Endothelial cell of umbilical vein (primary cell): Measurements from ENCODE around the gene SIKE1. TPM values are rescaled to one million over a fixed set of nuclear protein-coding genes. Genes with fewer than 3 reads are reported as not detected.

Experiments used
- BruUV-seq: library from RNA; stranded (reverse); fragments of 400-500 nt; replicated peaks from 2 replicates; lab custom pipeline; 2021; lab: Mats Ljungman, UMichigan
- CTCF ChIA-PET: fragments of 300-600, 350-600 bp; sonication (Branson Sonifier 250); formaldehyde crosslinking; loops from one replicate; lab custom pipeline; 2021; ENCODE audit warnings: antibody characterized with exemption, inconsistent platforms; lab: Charles Lee
- POLR2A ChIA-PET: fragments of 300-600, 350-600 bp; sonication (Branson Sonifier 250); formaldehyde crosslinking; loops from one replicate; lab custom pipeline; 2021; ENCODE audit warnings: antibody characterized with exemption, inconsistent platforms; lab: Charles Lee
- DNase-seq: peaks from one replicate; pipeline ENCODE4 v3.0.0-alpha.2; 2011; ENCODE audit warnings: low read depth, low spot score
- FAIRE-seq: peaks from 2 replicates; lab custom pipeline; 2011; peaks lifted over from hg19 to GRCh38; lab: Jason Lieb, UNC
- H2AFZ ChIP-seq: 2 replicates; pipeline ENCODE4 v1.6.0; 2012; ENCODE audit warnings: low read depth, low read length, control low read depth, inconsistent platforms
- H3K27ac ChIP-seq: 2 replicates; pipeline ENCODE4 v1.5.1; 2011; ENCODE audit warnings: low read depth, mild to moderate bottlenecking, control low read depth, low read length, moderate library complexity; ENCODE audit not compliant: insufficient read depth
- H3K27me3 ChIP-seq, 2 experiments: 2 replicates each; pipeline versions ENCODE4 v1.6.0 to v1.6.1; 2011; ENCODE audit warnings: low read length in 2 of 2, mixed read lengths in 1 of 2; ENCODE audit not compliant: control insufficient read depth in 2 of 2, insufficient read depth in 2 of 2
- H3K36me3 ChIP-seq, 2 experiments: 2 replicates in 1 of 2; 3 replicates in 1 of 2; pipeline ENCODE4 v1.5.1; 2011; ENCODE audit warnings: low read length in 2 of 2, mild to moderate bottlenecking in 1 of 2, moderate library complexity in 1 of 2; ENCODE audit not compliant: control insufficient read depth in 2 of 2, insufficient read depth in 2 of 2; ENCODE audit errors: extremely low read depth in 1 of 2
- H3K4me1 ChIP-seq: 3 replicates; pipeline ENCODE4 v1.5.1; 2011; ENCODE audit warnings: mild to moderate bottlenecking, low read length; ENCODE audit not compliant: control insufficient read depth, insufficient read depth; ENCODE audit errors: extremely low read depth
- H3K4me2 ChIP-seq: 2 replicates; pipeline ENCODE4 v1.6.1; 2011; ENCODE audit warnings: low read length, control low read depth, mixed read lengths; ENCODE audit not compliant: insufficient read depth
- H3K4me3 ChIP-seq, 3 experiments: fragments of 200-600 bp in 1 of 3; sonication (generic), shearing (Covaris generic) in 1 of 3; replicated peaks in 1 of 3; 2 replicates each; pipeline ENCODE4 v1.5.1; 2011 to 2016; ENCODE audit warnings: control low read depth in 3 of 3, low read length in 3 of 3, mild to moderate bottlenecking in 2 of 3, inconsistent platforms in 1 of 3, low read depth in 1 of 3, moderate library complexity in 1 of 3; ENCODE audit not compliant: insufficient read depth in 1 of 3
- H3K79me2 ChIP-seq: 2 replicates; pipeline ENCODE4 v1.6.0; 2012; ENCODE audit warnings: low read length, inconsistent platforms; ENCODE audit not compliant: control insufficient read depth, insufficient read depth
- H3K9ac ChIP-seq: replicated peaks from 2 replicates; pipeline ENCODE3; 2011; ENCODE audit warnings: low read length, control low read depth; ENCODE audit not compliant: insufficient read depth; ENCODE audit errors: extremely low read depth
- H3K9me1 ChIP-seq: replicated peaks from 3 replicates; pipeline ENCODE4 v1.6.0; 2011; ENCODE audit warnings: mild to moderate bottlenecking, low read length; ENCODE audit not compliant: control insufficient read depth, insufficient read depth; ENCODE audit errors: extremely low read depth
- H3K9me3 ChIP-seq: replicated peaks from 2 replicates; pipeline ENCODE4 v1.5.1; 2012; ENCODE audit warnings: low read length, inconsistent platforms; ENCODE audit not compliant: control insufficient read depth, insufficient read depth
- H4K20me1 ChIP-seq: replicated peaks from 2 replicates; pipeline ENCODE3; 2011; ENCODE audit warnings: mild to moderate bottlenecking, low read length; ENCODE audit not compliant: control insufficient read depth, insufficient read depth; ENCODE audit errors: extremely low read depth
- CTCF ChIP-seq, 2 donors: IDR thresholded peaks; 1 replicate in 1 of 2; 2 replicates in 1 of 2; pipeline ENCODE4 v1.5.1; 2011; ENCODE audit warnings: low read length in 2 of 2, mild to moderate bottlenecking in 2 of 2, moderate library complexity in 2 of 2, control low read depth in 1 of 2, inconsistent platforms in 1 of 2, low read depth in 1 of 2; ENCODE audit not compliant: insufficient read depth in 1 of 2; ENCODE audit errors: extremely low read depth in 1 of 2
- EZH2 ChIP-seq: IDR thresholded peaks from 2 replicates; pipeline ENCODE4 v1.6.1; 2012; ENCODE audit warnings: borderline replicate concordance, low read depth, mild to moderate bottlenecking, moderate library complexity, low read length, inconsistent platforms; ENCODE audit not compliant: severe bottlenecking
- FOS ChIP-seq: IDR thresholded peaks from 2 replicates; pipeline ENCODE4 v1.6.1; 2011; ENCODE audit warnings: mild to moderate bottlenecking, low read length, moderate library complexity, borderline replicate concordance; ENCODE audit not compliant: insufficient read depth
- GATA2 ChIP-seq: IDR thresholded peaks from 2 replicates; pipeline ENCODE4 v1.7.0; 2011; ENCODE audit warnings: low read depth, mild to moderate bottlenecking, moderate library complexity, mixed read lengths, low read length; ENCODE audit not compliant: insufficient read length, insufficient read depth
- JUN ChIP-seq: IDR thresholded peaks from 2 replicates; pipeline ENCODE4 v1.6.1; 2011; ENCODE audit warnings: borderline replicate concordance, low read depth; ENCODE audit not compliant: insufficient read length, insufficient read depth
- MAX ChIP-seq: IDR thresholded peaks from 2 replicates; pipeline ENCODE4 v1.6.1; 2011; ENCODE audit not compliant: insufficient read depth, insufficient read length
- MYC ChIP-seq: IDR thresholded peaks from one replicate; pipeline ENCODE4 v1.6.1; 2011; ENCODE audit warnings: mild to moderate bottlenecking, low read depth, low read length
- POLR2A ChIP-seq: IDR thresholded peaks from 2 replicates; pipeline ENCODE4 v1.6.1; 2012; ENCODE audit warnings: low read depth, mild to moderate bottlenecking, control low read depth, low read length
- POLR2AphosphoS5 ChIP-seq: IDR thresholded peaks from 2 replicates; pipeline ENCODE4 v1.6.1; 2012; ENCODE audit warnings: low read depth, mild to moderate bottlenecking, control low read depth, low read length, moderate library complexity; ENCODE audit not compliant: insufficient read depth
- dilution Hi-C: fragments of 300-500 bp; cut with MboI; formaldehyde crosslinking; loops from one replicate; pipeline ENCODE4 v1.15.0; 2019; ENCODE audit warnings: low sequenced_read_pairs; ENCODE audit not compliant: extremely low pct_ligation_motif_present
- intact Hi-C: fragments of 100-400 bp; cut with micrococcal nuclease; formaldehyde crosslinking; loops from one replicate; pipeline ENCODE4 v1.10.0; 2022
- polyA plus RNA-seq, 4 experiments: library from polyadenylated mRNA; depleted of rRNA in 3 of 4; stranded (reverse) in 3 of 4; unstranded in 1 of 4; fragments of >200 nt; gene quantifications; 2 replicates each; pipeline versions ENCODE4 v1.2.1 to v1.2.3, GENCODE V29; 2011 to 2012; ENCODE audit warnings: missing spikeins in 1 of 4
- total RNA-seq: library from RNA; stranded (reverse); gene quantifications from 2 replicates; pipeline ENCODE4 v1.2.3, GENCODE V29; 2021

The SIKE1 gene
- total and polyA plus RNA-seq, 2 donors (not counting 3 experiments of a cell fraction or from before 2014, with no cell fraction given), result 16.3 to 46.6 TPM

- dilution Hi-C loops, result no loop called here
- Histone ChIP-seq H3K79me2 (peaks cover 99% of the 10 kb centered on the region), H3K9ac (no peak overlapping the region), H4K20me1 (peaks cover 62% of the 10 kb centered on the region), H3K4me3 (no peak overlapping the region), H3K27me3 (no peaks in the 10 kb centered on the region), H3K27ac (no peak overlapping the region), H3K4me2 (no peak overlapping the region), H3K36me3 (peaks cover 7 to 28% of the 10 kb centered on the region in 2 experiments), H3K9me3 (no peaks in the 10 kb centered on the region), H3K4me1 (peaks cover 12% of the 10 kb centered on the region), H3K9me1 (no peaks in the 10 kb centered on the region), H2AFZ (no peak overlapping the region)
- TF ChIP-seq MYC, result no peak
- no peak for TF ChIP-seq POLR2A
- TF ChIP-seq FOS, result no peak
- TF ChIP-seq POLR2AphosphoS5, result no peak
- TF ChIP-seq JUN, result no peak
- TF ChIP-seq EZH2, result no peak
- no peak for TF ChIP-seq MAX
- no peak for TF ChIP-seq CTCF (IDR thresholded peaks at IDR 0.05; ENCODE audit: extremely low read depth in 1 of 2, insufficient read depth in 1 of 2, low read depth in 1 of 2, low read length in 2 of 2)
- TF ChIP-seq GATA2, result no peak
- BruUV-seq, result no TSS peak
- ChIA-PET POLR2A (no interaction called here), CTCF (no interaction called here)
- intact Hi-C loops, result loop anchor here (10.0 kb wide), 1 partner anchor 314 kb away; no protein-coding TSS in a partner anchor
- FAIRE-seq, result no peak
- DNase-seq, result no peak
Observed at GRCh38 chr1:114750780-114751179, 29.7 kb downstream of the SIKE1 start.
